Common myeloid progenitor, CD34-positive (primary cell): ENCODE data around the gene CACNA1G.

Source experiments
- CTCF ChIA-PET: fragments of 350-600 bp; sonication (Branson Sonifier 250); formaldehyde crosslinking; loops from one replicate; lab custom pipeline; 2021; ENCODE audit warnings: antibody characterized with exemption; lab: Charles Lee
- POLR2A ChIA-PET: fragments of 350-600 bp; sonication (Branson Sonifier 250); formaldehyde crosslinking; loops from one replicate; lab custom pipeline; 2021; ENCODE audit warnings: antibody characterized with exemption; lab: Charles Lee
- DNase-seq, 3 donors: peaks; one replicate each; pipeline versions ENCODE4 v3.0.0 to v3.0.0-alpha.2; 2013
- H3K27ac ChIP-seq, 2 experiments: 1 replicate in 1 of 2; 2 replicates in 1 of 2; pipeline ENCODE4 v1.7.0; 2013; ENCODE audit warnings: inconsistent platforms in 2 of 2, low read length in 2 of 2, mild to moderate bottlenecking in 2 of 2, low read depth in 1 of 2, moderate library complexity in 1 of 2; ENCODE audit not compliant: severe bottlenecking in 2 of 2, insufficient read depth in 1 of 2, poor library complexity in 1 of 2
- H3K27me3 ChIP-seq, 5 experiments: replicated peaks in 2 of 5; 1 replicate in 3 of 5; 2 replicates in 2 of 5; pipeline versions ENCODE4 v1.6.1 to v1.7.0; 2013; ENCODE audit warnings: low read length in 4 of 5, mild to moderate bottlenecking in 2 of 5, moderate library complexity in 2 of 5, inconsistent platforms in 1 of 5; ENCODE audit not compliant: insufficient read depth in 5 of 5, control insufficient read depth in 4 of 5
- H3K36me3 ChIP-seq, 4 experiments: 1 replicate in 2 of 4; 2 replicates in 2 of 4; pipeline versions ENCODE4 v1.6.1 to v1.7.0; 2013; ENCODE audit warnings: low read length in 3 of 4, control low read depth in 1 of 4, mild to moderate bottlenecking in 1 of 4; ENCODE audit not compliant: control insufficient read depth in 4 of 4, insufficient read depth in 4 of 4
- H3K4me1 ChIP-seq, 4 experiments: 1 replicate in 3 of 4; 2 replicates in 1 of 4; pipeline versions ENCODE4 v1.6.1 to v1.7.1; 2013; ENCODE audit warnings: low read length in 3 of 4, mild to moderate bottlenecking in 3 of 4, control low read depth in 1 of 4, inconsistent platforms in 1 of 4, moderate library complexity in 1 of 4; ENCODE audit not compliant: control insufficient read depth in 4 of 4, insufficient read depth in 4 of 4; ENCODE audit errors: control extremely low read depth in 1 of 4
- H3K4me3 ChIP-seq, 7 experiments: 1 replicate in 4 of 7; 2 replicates in 3 of 7; pipeline versions ENCODE4 v1.5.1 to v1.7.0; 2013; ENCODE audit warnings: mild to moderate bottlenecking in 7 of 7, low read length in 6 of 7, moderate library complexity in 6 of 7, inconsistent platforms in 2 of 7, low read depth in 2 of 7, control low read depth in 1 of 7; ENCODE audit not compliant: insufficient read depth in 4 of 7, control insufficient read depth in 1 of 7; ENCODE audit errors: extremely low read depth in 1 of 7
- H3K9me3 ChIP-seq, 5 experiments: 1 replicate in 4 of 5; 2 replicates in 1 of 5; pipeline versions ENCODE4 v1.6.1 to v1.7.1; 2013; ENCODE audit warnings: low read length in 4 of 5, mild to moderate bottlenecking in 2 of 5, inconsistent platforms in 1 of 5, low read depth in 1 of 5, moderate library complexity in 1 of 5; ENCODE audit not compliant: control insufficient read depth in 4 of 5, insufficient read depth in 2 of 5; ENCODE audit errors: control extremely low read depth in 1 of 5
- WGBS: methylation state at CpG from one replicate; pipeline ENCODE4 v1.1.5; 2013; ENCODE audit not compliant: insufficient coverage; 5-methylcytosine and 5-hydroxymethylcytosine counted together

The CACNA1G gene

GRCh38 chr17:50564916-50565315, 4.4 kb downstream of the CACNA1G start:
- H3K27ac ChIP-seq = no peak overlapping the region
- H3K4me1 ChIP-seq = peaks cover 0 to 32% (median 27%) of the 10 kb centered on the region in 4 experiments
- CTCF ChIA-PET = interaction anchor here (0.6 to 3.4 kb wide), 3 partner anchors 11 to 66 kb away, joined by 3 to 12 read pairs (median 10); no protein-coding TSS in a partner anchor
- POLR2A ChIA-PET = no interaction called here
- H3K36me3 ChIP-seq = no peaks in the 10 kb centered on the region
- WGBS = 21% methylated on average over 10 of the region's 19 CpGs
- peak; percentile 28 to 72 (median 63) for DNase-seq
- H3K4me3 ChIP-seq = no peak overlapping the region
- H3K9me3 ChIP-seq = no peaks in the 10 kb centered on the region
- H3K27me3 ChIP-seq = peaks cover 0 to 77% (median 33%) of the 10 kb centered on the region in 5 experiments

GRCh38 chr17:50565402-50566350, 5.2 kb downstream of the CACNA1G start:
- Histone ChIP-seq H3K27ac (no peak overlapping the region), H3K27me3 (peaks cover 0 to 71% (median 30%) of the 10 kb centered on the region in 5 experiments), H3K9me3 (no peaks in the 10 kb centered on the region), H3K4me1 (peaks cover 0 to 28% (median 20%) of the 10 kb centered on the region in 4 experiments), H3K36me3 (no peaks in the 10 kb centered on the region), H3K4me3 (no peak overlapping the region)
- DNase-seq = peak; percentile 28 to 65 (median 51)
- 47% methylated on average over 8 of the region's 10 CpGs for WGBS
- CTCF ChIA-PET = interaction anchor here (3.4 kb wide), 1 partner anchor 10 kb away, joined by 10 read pairs; no protein-coding TSS in a partner anchor
- POLR2A ChIA-PET = interaction anchor here (0.9 kb wide), 1 partner anchor 12 kb away, joined by 5 read pairs; no protein-coding TSS in a partner anchor

- no peak for DNase-seq
- H3K36me3 ChIP-seq = no peaks in the 10 kb centered on the region
- ChIA-PET CTCF (interaction anchor here (0.9 to 1.0 kb wide), 2 partner anchors 16 to 46 kb away, joined by 3 to 4 read pairs; no protein-coding TSS in a partner anchor), POLR2A (interaction anchor here (0.9 kb wide), 1 partner anchor 13 kb away, joined by 5 read pairs; no protein-coding TSS in a partner anchor)
- no peak overlapping the region for H3K27ac ChIP-seq
- H3K27me3 ChIP-seq = peaks cover 0 to 61% (median 30%) of the 10 kb centered on the region in 5 experiments
- peaks cover 0 to 19% (median 11%) of the 10 kb centered on the region in 4 experiments for H3K4me1 ChIP-seq
- no peak overlapping the region for H3K4me3 ChIP-seq
- H3K9me3 ChIP-seq = no peaks in the 10 kb centered on the region
- WGBS = no CpG with 5 or more reads among the region's 2 CpGs
These were observed 6.4 kb downstream of the CACNA1G start for GRCh38 chr17:50566886-50567285.

GRCh38 chr17:50568659-50569058, 8.1 kb downstream of the CACNA1G start:
- peaks cover 0 to 45% (median 18%) of the 10 kb centered on the region in 5 experiments for H3K27me3 ChIP-seq
- H3K9me3 ChIP-seq = no peaks in the 10 kb centered on the region
- POLR2A ChIA-PET = no interaction called here
- H3K4me1 ChIP-seq = peaks cover 0 to 9% (median 1%) of the 10 kb centered on the region in 4 experiments
- DNase-seq = no peak
- CTCF ChIA-PET = no interaction called here
- H3K36me3 ChIP-seq = no peaks in the 10 kb centered on the region
- H3K27ac ChIP-seq = no peak overlapping the region
- no peak overlapping the region for H3K4me3 ChIP-seq
- 83% methylated on average over 4 of the region's 12 CpGs for WGBS

GRCh38 chr17:50569592-50569991, 9.1 kb downstream of the CACNA1G start:
- Histone ChIP-seq H3K27ac (no peak overlapping the region), H3K4me1 (peaks cover 0 to 6% (median 1%) of the 10 kb centered on the region in 4 experiments), H3K9me3 (no peaks in the 10 kb centered on the region), H3K27me3 (peaks cover 0 to 36% (median 13%) of the 10 kb centered on the region in 5 experiments), H3K4me3 (no peak overlapping the region), H3K36me3 (no peaks in the 10 kb centered on the region)
- 96% methylated on average over 4 of the region's 7 CpGs for WGBS
- ChIA-PET CTCF (interaction anchor here (1.4 kb wide), 1 partner anchor 19 kb away, joined by 4 read pairs; no protein-coding TSS in a partner anchor), POLR2A (no interaction called here)
- DNase-seq = no peak

GRCh38 chr17:50570032-50570431, 9.5 kb downstream of the CACNA1G start:
- DNase-seq = no peak
- Histone ChIP-seq H3K36me3 (no peaks in the 10 kb centered on the region), H3K4me3 (no peak overlapping the region), H3K27ac (no peak overlapping the region), H3K4me1 (peaks cover 0 to 4% (median under 1%) of the 10 kb centered on the region in 4 experiments), H3K27me3 (peaks cover 0 to 31% (median 12%) of the 10 kb centered on the region in 5 experiments), H3K9me3 (no peaks in the 10 kb centered on the region)
- CTCF ChIA-PET = interaction anchor here (0.9 to 1.4 kb wide), 3 partner anchors 19 to 91 kb away, joined by 3 to 4 read pairs (median 3); no protein-coding TSS in a partner anchor
- WGBS = 95% methylated on average over 7 of the region's 8 CpGs
- POLR2A ChIA-PET = no interaction called here
